Cardiac muscle cell (in vitro differentiated cells and primary cell): ENCODE results near the gene GALNT14. TPM values are rescaled to one million over a fixed set of nuclear protein-coding genes. Genes with fewer than 3 reads are reported as not detected.

Experiments
- DNase-seq, 2 donors: peaks; one replicate each; pipeline versions ENCODE4 v3.0.0 to v3.0.0-alpha.2; 2010 to 2017; ENCODE audit warnings: low read depth in 1 of 2, low spot score in 1 of 2
- H3K27ac ChIP-seq: fragments of 200-600 bp; sonication (generic); 2 replicates; pipeline ENCODE4 v1.5.1; 2016
- H3K27me3 ChIP-seq: fragments of 200-600 bp; sonication (generic); 2 replicates; pipeline ENCODE4 v1.6.0; 2016; ENCODE audit warnings: control low read depth
- H3K36me3 ChIP-seq: fragments of 200-600 bp; sonication (generic); 2 replicates; pipeline ENCODE4 v1.5.1; 2016; ENCODE audit warnings: control low read depth
- H3K4me1 ChIP-seq: fragments of 200-600 bp; sonication (generic); 2 replicates; pipeline ENCODE4 v1.8.1; 2017; ENCODE audit warnings: low read depth, mild to moderate bottlenecking, mixed run types
- H3K4me3 ChIP-seq: fragments of 200-600 bp; sonication (generic); 2 replicates; pipeline ENCODE4 v1.5.1; 2016; ENCODE audit warnings: mild to moderate bottlenecking
- H3K9me3 ChIP-seq: fragments of 200-600 bp; sonication (generic); 2 replicates; pipeline ENCODE4 v1.5.1; 2017; ENCODE audit warnings: low read depth, mild to moderate bottlenecking, control low read depth
- polyA plus RNA-seq: library from polyadenylated mRNA; unstranded; fragments of >200 nt; fragmentation: Nextera tagmentation; extraction: Ambion mirVana; gene quantifications from 2 replicates; pipeline ENCODE4 v1.2.1, GENCODE V29; 2016
- total RNA-seq: library from RNA; depleted of rRNA; stranded (reverse); fragments of >200 nt; gene quantifications from 2 replicates; pipeline ENCODE4 v1.2.3, GENCODE V29; 2016
- TF ChIP-seq, protein P1 (sequence below): IDR thresholded peaks from 2 replicates; pipeline ENCODE4 v1.5.1; 2012; ENCODE audit warnings: low read depth, mild to moderate bottlenecking, low read length

Gene GALNT14
- total and polyA plus RNA-seq, 2 experiments from 2014 or later: 0.84 to 1.1 TPM

GRCh38 chr2:31004257-31004656 is 134.0 kb downstream of the GALNT14 start:
- TF ChIP-seq, protein P1, sequence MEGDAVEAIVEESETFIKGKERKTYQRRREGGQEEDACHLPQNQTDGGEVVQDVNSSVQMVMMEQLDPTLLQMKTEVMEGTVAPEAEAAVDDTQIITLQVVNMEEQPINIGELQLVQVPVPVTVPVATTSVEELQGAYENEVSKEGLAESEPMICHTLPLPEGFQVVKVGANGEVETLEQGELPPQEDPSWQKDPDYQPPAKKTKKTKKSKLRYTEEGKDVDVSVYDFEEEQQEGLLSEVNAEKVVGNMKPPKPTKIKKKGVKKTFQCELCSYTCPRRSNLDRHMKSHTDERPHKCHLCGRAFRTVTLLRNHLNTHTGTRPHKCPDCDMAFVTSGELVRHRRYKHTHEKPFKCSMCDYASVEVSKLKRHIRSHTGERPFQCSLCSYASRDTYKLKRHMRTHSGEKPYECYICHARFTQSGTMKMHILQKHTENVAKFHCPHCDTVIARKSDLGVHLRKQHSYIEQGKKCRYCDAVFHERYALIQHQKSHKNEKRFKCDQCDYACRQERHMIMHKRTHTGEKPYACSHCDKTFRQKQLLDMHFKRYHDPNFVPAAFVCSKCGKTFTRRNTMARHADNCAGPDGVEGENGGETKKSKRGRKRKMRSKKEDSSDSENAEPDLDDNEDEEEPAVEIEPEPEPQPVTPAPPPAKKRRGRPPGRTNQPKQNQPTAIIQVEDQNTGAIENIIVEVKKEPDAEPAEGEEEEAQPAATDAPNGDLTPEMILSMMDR: no peak
- H3K4me3 ChIP-seq: no peak overlapping the region
- H3K27ac ChIP-seq: no peak overlapping the region
- no peaks in the 10 kb centered on the region for H3K36me3 ChIP-seq
- no peak for DNase-seq
- no peaks in the 10 kb centered on the region for H3K27me3 ChIP-seq
- H3K4me1 ChIP-seq: peaks cover 22% of the 10 kb centered on the region
- no peaks in the 10 kb centered on the region for H3K9me3 ChIP-seq

DNA sequence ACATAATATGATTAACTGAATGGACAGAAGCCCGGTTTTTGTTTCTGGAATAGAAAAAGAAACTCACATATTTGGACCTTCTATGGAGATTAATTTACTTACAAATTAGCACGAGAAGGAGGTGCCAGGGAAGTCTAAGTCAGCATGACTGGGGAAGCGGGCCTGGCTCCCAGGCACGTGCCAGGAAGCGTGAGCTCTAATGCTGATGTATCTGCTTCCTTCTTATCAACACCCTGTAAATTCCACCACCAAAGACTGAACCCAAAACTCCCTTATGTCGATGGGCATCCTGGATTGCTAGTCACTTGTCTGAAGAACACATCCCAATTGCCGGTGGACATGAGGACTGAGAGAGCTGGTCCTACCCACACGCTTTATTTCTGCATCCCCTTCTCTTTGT is 134.5 kb downstream of the GALNT14 start:
- H3K4me3 ChIP-seq: no peak overlapping the region
- TF ChIP-seq, protein P1: no peak
- DNase-seq: no peak
- H3K4me1 ChIP-seq: peaks cover 22% of the 10 kb centered on the region
- no peaks in the 10 kb centered on the region for H3K27me3 ChIP-seq
- H3K9me3 ChIP-seq: no peaks in the 10 kb centered on the region
- no peak overlapping the region for H3K27ac ChIP-seq
- H3K36me3 ChIP-seq: no peaks in the 10 kb centered on the region

- Histone ChIP-seq H3K27ac (no peak overlapping the region), H3K27me3 (no peaks in the 10 kb centered on the region), H3K4me1 (peaks cover 22% of the 10 kb centered on the region), H3K4me3 (no peak overlapping the region), H3K9me3 (no peaks in the 10 kb centered on the region), H3K36me3 (no peaks in the 10 kb centered on the region)
- DNase-seq: no peak
- TF ChIP-seq, protein P1: no peak
Measured at GRCh38 chr2:31002537-31003150, 135.6 kb downstream of the GALNT14 start.

DNA sequence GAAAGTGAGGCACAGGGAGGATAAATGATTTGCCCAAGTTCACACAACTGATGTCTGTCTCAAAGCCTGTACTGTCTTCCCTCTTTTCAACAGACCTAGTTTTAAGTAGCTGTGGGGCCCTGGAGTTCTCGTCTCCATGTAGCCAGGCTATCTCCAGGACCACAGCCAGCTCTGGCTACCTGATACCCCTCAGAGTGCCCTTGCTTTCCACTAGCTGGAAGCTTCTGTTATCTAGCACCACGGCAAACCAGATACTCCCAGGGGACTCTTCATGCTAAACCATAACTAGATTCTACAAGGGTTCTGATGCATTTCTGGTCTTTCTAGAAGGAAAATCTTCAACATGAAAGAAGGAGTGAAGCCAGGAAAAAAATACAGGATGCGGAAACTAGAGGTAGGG is 137.3 kb downstream of the GALNT14 start:
- TF ChIP-seq, protein P1: no peak
- Histone ChIP-seq H3K27ac (no peak overlapping the region), H3K4me1 (peaks cover 14% of the 10 kb centered on the region), H3K27me3 (no peaks in the 10 kb centered on the region), H3K4me3 (no peak overlapping the region), H3K9me3 (no peaks in the 10 kb centered on the region), H3K36me3 (no peaks in the 10 kb centered on the region)
- DNase-seq: peak in 1 of 2 donors; percentile 31

DNA sequence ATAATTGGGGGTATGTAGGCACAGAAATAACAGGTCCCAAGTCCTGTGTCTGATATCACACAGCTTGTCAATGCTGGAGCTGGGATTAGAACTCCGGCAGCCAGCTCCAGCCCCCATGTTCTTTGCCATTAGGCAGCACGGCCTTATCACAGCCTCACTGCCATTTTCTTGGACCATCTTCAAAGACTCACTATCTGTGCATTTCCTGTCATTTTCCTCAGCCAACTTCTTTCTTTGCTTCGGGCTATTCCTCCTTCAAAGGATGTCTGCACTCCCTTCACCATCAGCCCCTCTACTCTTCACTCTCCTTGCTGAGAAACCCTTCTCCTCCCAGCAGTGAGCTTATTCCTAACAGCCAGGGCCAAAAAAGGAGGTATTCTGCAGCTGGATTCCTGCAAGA is 139.6 kb downstream of the GALNT14 start:
- Histone ChIP-seq H3K9me3 (no peaks in the 10 kb centered on the region), H3K4me3 (no peak overlapping the region), H3K4me1 (no peaks in the 10 kb centered on the region), H3K27ac (no peak overlapping the region), H3K36me3 (no peaks in the 10 kb centered on the region), H3K27me3 (no peaks in the 10 kb centered on the region)
- no peak for DNase-seq
- TF ChIP-seq, protein P1: no peak

DNA sequence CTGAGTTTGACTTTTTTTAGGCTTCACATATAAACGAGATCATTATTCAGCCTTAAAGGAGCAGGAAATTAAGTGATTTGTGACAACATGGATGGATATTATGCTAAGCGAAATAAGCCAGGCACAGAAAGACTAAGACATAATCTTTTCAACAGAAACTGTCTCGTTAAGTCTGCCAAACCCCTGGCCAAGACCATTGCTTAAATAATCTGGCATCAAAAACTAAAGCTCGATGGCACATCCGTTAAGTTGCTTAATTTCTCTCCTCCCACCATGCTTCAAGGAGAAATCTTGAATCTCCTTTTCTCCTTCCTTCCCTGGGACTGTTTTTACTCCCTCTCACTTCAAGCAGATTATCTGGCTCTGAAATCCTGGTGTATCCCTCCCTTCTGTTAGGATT is 140.3 kb downstream of the GALNT14 start:
- TF ChIP-seq, protein P1: no peak
- no peak for DNase-seq
- Histone ChIP-seq H3K27me3 (no peaks in the 10 kb centered on the region), H3K27ac (no peak overlapping the region), H3K9me3 (no peaks in the 10 kb centered on the region), H3K4me3 (no peak overlapping the region), H3K4me1 (no peaks in the 10 kb centered on the region), H3K36me3 (no peaks in the 10 kb centered on the region)
